Measurements from ENCODE around the gene GPR45.
"Not testable (repeated sequence)": the region's sequence is repeated elsewhere in the genome, so short reads cannot be mapped to it uniquely, and the experiment has no call there.

The GPR45 gene

GRCh38 chr2:105241443-105241842 is at the start of gene GPR45:
TSS of gene GPR45 (plus strand) at chr2:105241743. CDS start at chr2:105241859, 116 bp downstream.
- no peak for DNase-seq (ENCODE audit: low read depth)

DNA sequence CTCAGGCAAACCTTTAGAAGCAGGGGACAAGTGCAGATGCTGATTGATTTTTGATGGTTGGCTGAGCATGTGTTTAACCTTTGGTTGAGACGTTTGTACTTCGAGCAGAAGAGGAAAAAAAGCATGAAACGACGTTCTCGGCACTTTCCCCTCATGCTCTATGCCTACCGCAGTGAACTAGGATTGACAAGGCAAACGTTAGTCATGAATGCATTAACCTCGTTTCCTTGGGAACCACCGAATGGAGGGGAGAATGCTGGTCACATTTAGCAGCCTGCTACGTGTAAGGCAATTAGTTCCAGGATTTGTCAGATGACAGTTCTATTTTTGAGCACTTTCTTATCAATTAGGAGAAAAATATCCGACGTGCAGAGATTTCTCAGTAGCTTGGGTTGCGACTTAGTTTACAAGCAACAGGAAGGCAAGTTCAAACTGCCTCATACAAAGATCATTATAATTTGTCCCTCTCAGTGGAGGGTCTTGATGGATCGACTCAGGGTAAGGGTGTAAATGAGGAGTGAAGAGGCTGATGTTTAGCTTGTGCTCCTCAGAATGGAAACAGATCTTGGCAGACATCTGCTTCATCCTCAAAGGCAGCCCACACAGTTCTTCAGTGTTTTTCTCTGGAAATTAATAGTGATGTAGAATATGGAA is 47.4 kb upstream of the GPR45 start:
- no peak for DNase-seq (ENCODE audit: low read depth)

- DNase-seq (ENCODE audit: low read depth): no peak
These were observed 44.9 kb upstream of the GPR45 start for GRCh38 chr2:105196651-105197050.

DNA sequence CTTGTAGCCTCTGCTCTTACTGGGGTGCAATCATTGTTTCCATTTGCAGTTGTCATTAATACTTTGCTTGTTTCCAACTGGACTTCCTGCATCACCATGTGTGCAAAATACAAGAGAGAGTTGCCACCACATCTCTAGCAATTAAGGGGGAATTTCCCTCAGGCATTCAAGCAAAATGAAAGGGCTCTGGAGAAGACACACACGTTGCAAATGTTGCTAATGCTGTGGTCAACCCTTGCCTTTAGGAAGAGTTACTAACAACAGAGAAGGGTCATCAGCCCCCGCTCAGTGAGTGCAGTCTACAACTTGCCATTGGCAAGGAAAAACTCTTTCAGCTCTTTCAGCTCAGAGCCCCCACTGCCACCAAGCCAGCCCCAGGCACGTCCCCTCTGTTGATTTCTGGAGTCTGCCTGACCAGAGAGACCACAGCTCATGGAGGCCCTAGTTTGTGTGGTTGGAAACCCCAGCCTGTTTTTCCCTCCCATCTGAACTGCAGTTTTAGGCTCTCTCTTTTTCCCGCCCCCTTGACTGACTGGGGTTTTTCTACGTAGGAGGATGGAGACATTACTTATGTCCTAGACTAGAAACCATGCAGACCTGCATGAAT is 25.9 kb upstream of the GPR45 start:
- no peak for DNase-seq (ENCODE audit: low read depth)

GRCh38 chr2:105220604-105221003 is 20.9 kb upstream of the GPR45 start:
- DNase-seq (ENCODE audit: low read depth): no peak

DNA sequence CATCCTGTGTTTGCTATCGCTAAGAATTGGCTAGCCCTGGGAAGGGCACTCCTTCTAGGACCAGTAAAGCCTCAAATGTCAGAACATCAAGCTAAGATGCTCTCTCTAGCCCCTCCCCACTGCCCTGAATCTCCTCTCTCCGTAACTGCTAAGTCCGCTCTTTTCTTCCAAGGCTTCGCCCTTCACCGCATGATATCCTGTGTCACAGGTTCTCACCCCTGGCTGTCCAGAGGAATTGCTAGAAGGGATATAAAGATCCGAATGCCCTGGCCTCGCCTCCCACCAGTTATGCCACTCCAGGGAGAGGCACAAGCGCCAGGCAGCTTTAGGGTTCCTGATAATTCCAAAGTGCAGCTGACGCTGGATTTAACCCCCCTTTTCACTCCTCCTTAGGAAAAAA is 17.1 kb upstream of the GPR45 start:
- no peak for DNase-seq (ENCODE audit: low read depth)

- DNase-seq (ENCODE audit: low read depth): no peak
These were observed 10.3 kb upstream of the GPR45 start for GRCh38 chr2:105231232-105231619.

DNA sequence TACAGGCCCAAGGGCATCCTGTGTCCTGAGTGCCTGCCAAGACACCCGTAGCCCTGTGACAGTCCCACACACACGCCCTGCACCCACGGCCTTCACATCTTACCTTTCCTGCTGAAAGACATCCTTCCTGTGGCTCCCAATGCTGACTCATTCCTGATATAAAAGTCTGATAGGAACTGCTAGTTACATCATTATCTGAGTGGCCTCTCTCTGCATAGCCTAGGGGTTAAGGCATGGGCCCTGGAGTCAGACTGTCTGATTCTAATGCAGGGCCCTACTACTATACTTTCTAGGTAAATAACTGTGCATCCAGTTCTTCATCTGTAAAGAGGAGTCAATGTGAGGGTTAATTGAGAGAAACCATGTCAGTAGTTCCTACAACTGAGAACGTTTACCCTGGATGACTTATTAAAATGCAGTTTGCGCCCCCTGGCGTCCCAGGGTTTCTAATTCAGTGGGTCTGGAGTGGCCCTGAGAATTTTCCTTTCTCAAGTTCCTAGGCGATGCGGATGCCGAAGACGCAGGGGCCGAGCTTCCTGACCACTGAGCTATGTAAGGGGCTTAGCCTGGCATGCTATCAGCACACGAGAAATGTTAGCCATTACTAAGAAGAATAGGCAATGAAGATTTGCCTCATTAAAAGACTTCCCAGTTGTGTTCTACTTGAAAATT is 6.0 kb upstream of the GPR45 start:
- DNase-seq (ENCODE audit: low read depth): peak; percentile 45

GRCh38 chr2:105236060-105236424 is 5.5 kb upstream of the GPR45 start:
- DNase-seq (ENCODE audit: low read depth): no peak

- DNase-seq (ENCODE audit: low read depth): no peak
These were observed 4.3 kb upstream of the GPR45 start for GRCh38 chr2:105237045-105237765.

- no peak for DNase-seq (ENCODE audit: low read depth)
These were observed 2.8 kb upstream of the GPR45 start for GRCh38 chr2:105238664-105239240.

DNA sequence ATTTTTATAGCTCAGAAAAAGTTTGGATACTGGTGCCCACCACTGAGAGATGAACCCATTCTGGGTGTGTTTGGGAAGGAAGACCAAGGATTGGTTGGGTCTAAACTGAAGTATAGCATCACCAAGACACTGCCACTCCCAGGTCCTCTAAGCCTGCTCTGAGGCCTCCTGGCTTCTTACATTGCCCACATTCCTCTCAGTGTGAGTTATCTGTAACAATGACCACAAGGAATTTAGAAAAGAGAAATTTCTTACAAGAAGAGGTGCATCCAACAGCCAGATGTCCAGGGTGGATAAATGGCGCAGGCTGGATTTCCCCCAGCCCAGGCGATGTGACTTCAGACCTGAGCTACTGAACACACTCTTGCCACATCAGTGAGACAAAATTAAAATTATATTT is 1.6 kb upstream of the GPR45 start:
- no peak for DNase-seq (ENCODE audit: low read depth)

DNA sequence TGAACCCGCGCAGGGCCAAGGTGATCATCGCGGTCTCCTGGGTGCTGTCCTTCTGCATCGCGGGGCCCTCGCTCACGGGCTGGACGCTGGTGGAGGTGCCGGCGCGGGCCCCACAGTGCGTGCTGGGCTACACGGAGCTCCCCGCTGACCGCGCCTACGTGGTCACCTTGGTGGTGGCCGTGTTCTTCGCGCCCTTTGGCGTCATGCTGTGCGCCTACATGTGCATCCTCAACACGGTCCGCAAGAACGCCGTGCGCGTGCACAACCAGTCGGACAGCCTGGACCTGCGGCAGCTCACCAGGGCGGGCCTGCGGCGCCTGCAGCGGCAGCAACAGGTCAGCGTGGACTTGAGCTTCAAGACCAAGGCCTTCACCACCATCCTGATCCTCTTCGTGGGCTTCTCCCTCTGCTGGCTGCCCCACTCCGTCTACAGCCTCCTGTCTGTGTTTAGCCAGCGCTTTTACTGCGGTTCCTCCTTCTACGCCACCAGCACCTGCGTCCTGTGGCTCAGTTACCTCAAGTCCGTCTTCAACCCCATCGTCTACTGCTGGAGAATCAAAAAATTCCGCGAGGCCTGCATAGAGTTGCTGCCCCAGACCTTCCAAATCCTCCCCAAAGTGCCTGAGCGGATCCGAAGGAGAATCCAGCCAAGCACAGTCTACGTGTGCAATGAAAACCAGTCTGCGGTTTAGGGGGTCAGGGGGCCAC is 897 bp downstream of the GPR45 start:
- no peak for DNase-seq (ENCODE audit: low read depth)

DNA sequence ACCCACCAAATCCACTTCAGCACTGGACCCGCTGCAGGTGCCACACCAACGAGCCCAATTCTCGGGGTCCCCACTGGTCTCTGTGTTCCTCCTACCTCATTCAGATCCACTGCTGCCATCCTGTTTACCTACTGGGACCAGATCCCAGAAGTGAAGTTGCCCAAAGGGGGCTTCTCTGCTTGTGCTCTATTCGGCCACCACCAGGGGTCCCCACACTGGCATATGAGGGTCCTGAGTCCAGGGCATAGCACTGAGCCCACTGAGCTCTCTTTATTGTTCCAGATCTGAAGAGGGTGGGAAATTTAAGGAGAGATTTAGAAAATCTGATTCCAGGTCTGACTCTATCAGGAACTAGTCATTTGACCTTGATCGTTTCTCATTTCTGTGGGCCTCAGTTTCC is 2.4 kb downstream of the GPR45 start:
- no peak for DNase-seq (ENCODE audit: low read depth)

GRCh38 chr2:105244451-105244850 is 2.9 kb downstream of the GPR45 start:
- no peak for DNase-seq (ENCODE audit: low read depth)

DNA sequence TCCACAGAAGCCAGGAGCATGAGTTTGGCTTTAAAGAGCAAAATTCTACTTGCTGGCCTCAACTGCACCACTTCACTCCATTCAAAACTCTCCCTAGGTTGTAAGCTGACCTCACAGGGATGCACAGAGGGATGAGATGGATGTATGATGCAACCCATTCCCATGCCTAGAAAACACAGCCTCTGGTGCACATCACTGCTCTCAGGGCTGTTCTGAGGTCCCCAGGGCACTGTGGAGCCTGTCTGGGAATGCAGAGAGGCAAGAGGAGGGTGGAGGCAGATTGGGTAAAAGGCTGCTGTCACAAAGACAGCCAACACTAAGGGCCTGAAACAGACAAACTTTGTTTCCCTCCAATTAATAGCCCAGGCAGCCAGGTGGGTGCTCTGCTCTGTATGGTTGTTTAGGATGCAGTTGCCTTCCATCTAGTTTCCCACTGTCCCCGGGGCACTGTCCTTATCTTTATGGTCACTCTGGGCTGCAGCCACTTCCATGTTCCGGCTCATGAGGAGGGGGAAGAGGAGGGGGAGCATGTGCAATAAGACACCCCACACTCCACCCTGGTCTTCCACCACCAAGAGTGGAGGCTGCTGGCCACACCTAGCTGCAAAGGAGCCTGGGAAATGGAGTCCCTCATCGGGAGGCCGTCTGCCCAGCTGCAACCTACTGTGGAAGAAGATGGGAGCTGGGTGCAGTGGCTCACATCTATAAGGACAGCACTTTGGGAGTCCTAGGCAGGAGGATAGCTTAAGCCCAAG is 7.0 kb downstream of the GPR45 start:
- no peak for DNase-seq (ENCODE audit: low read depth)

- no peak for DNase-seq (ENCODE audit: low read depth)
These were observed 7.6 kb downstream of the GPR45 start for GRCh38 chr2:105249181-105249580.

- no peak for DNase-seq (ENCODE audit: low read depth)
These were observed 8.3 kb downstream of the GPR45 start for GRCh38 chr2:105249891-105250290.

DNA sequence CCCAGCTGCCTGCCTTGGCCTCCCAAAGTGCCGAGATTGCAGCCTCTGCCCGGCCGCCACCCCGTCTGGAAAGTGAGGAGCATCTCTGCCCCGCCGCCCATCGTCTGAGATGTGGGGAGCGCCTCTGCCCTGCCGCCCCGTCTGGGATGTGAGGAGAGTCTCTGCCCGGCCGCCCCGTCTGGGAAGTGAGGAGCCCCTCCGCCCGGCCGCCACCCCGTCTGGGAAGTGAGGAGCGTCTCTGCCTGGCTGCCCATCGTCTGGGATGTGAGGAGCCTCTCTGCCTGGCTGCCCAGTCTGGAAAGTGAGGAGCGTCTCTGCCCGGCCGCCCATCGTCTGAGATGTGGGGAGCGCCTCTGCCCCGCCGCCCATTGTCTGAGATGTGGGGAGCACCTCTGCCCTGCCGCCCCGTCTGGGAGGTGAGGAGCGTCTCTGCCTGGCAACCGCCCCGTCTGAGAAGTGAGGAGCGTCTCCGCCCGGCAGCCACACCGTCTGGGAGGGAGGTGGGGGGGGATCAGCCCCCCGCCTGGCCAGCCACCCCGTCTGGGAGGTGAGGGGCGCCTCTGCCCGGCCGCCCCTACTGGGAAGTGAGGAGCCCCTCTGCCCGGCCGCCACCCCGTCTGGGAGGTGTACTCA is 9.6 kb downstream of the GPR45 start:
- not testable (repeated sequence) for DNase-seq (ENCODE audit: low read depth)

DNA sequence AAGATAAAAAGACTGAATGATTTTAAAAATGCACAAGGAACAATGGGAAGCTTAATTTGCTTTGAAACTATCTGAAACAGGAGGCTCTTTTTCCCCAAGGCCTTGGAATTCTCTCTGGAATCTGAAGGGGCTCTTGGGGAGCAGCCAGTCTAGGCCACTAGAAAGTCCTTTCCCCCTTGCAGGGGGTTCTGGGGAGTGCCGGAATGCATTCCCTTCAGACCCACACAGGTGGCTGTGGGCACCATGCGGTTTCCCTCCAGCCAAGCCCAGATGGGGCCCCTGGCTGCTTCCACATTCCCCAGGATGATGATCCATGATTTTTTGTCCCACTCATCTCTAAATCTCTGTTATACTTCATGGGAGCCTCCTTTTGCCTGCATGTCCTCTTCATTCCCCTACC is 10.7 kb downstream of the GPR45 start:
- no peak for DNase-seq (ENCODE audit: low read depth)

All from activated T-cell treated with anti-CD3 and anti-CD28 coated beads for 24 hours (primary cell).